HCEC 1CT (cell line): ENCODE measurements around the gene TPBGL.

Experiments used
- DNase-seq: peaks from one replicate; pipeline ENCODE4 v3.0.0-alpha.2; 2017

Gene TPBGL, protein sequence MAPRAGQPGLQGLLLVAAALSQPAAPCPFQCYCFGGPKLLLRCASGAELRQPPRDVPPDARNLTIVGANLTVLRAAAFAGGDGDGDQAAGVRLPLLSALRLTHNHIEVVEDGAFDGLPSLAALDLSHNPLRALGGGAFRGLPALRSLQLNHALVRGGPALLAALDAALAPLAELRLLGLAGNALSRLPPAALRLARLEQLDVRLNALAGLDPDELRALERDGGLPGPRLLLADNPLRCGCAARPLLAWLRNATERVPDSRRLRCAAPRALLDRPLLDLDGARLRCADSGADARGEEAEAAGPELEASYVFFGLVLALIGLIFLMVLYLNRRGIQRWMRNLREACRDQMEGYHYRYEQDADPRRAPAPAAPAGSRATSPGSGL

DNA sequence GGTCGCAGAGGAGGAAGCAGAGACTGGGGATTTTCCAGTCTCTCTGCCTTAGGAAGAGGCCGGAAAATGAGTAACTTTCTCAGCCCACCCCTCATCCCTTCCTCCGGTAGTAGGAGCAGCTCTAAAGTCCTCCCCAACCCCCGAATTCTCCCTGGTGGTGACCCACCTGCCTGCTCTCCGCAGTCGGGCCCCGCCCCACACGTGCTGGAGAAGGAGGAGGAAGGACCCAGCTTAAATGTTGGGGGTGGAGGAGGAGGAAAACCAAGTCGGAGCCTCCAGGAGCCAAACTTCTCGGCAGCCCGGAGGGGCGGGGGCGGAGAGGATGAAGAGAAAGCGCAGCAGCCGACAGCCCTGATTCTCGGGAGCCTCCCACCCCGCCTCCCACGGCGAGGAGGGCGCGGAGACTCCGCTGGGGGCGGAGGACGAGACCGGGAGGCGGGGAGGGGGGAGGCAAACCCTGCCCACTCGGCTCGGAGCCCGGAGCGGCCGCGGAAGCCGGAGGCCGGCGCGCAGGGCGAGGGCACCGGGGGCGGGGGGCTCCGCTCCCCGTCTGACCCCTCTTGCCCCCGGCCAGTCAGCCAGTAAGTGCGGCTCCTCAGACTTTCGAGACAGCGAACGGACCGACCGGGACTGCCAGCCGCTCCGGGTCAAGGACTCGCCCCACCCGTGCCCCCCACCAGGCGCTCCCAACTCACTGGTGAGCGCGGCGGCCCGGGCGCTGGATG is at the start of gene TPBGL:
Gene TPBGL (plus strand): TSS at position 464 of the 725 bp plus-strand sequence. CDS start 276 bp downstream, outside the sequence.
- DNase-seq: no peak

DNA sequence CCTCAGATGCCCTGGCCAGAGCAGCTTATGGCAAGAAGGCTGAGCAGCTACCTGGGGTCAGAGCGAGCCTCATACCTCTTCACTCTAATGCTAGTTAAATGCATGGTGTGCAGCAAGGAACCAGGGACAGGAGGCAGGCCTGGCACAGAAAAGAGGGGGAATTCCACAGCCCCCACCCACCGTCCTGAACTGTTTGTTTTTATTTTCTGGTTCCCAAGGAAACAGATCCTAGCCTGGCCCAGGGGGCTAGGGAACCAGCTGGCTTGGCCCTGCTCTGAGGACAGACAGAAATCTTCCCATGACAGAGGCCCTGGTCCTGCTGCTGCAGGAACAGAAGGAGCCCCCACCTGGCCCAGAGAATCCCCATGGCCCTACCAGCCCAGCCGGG is 49.2 kb upstream of the TPBGL start:
- no peak for DNase-seq

DNA sequence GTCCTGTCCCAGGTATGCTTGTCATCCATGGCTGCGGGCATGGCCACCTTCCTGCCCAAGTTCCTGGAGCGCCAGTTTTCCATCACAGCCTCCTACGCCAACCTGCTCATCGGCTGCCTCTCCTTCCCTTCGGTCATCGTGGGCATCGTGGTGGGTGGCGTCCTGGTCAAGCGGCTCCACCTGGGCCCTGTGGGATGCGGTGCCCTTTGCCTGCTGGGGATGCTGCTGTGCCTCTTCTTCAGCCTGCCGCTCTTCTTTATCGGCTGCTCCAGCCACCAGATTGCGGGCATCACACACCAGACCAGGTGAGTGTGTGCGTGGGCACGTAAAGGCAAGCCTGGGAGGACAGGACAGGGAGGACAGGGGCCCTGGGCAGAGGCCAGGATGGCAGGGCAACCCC is 47.3 kb upstream of the TPBGL start:
- no peak for DNase-seq

DNA sequence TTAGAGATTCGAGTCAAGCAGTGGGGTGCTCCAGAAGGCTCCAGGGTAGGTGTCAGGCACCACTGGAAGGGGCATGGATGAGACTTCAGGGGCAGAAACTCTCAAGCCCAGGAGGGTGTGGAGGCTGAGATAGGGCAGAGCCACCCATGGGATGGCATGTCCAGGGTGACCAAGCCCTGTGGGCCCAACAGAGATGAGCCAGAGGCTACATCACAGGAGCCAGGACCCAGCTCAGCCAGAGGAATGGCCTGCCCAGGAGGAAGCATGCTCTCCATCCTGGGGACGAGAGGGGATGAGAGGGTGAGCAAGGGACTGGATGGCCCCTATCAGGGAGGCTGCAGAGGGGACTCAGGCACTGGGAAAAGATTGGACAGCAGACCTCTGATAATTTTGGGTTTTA is 46.9 kb upstream of the TPBGL start:
- no peak for DNase-seq

DNA sequence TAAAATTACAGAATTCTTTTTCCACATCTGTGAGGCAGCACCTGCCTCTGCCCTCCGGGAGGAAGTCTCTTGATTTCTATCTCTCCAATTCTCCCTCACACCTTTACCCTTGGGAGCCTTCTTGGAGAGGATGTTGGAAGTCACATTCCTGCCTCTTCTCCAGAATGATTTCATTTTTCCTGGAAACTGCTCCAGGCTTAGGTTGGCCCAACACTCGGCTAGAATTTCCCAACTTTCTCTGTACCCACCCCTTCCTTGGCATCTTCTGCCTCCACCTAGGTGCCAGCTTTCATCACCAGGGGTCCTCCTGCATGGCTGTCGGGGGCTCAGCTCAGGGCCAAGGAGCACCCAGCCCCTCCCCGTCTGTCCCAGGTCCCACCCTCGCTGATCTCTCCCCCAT is 46.4 kb upstream of the TPBGL start:
- no peak for DNase-seq

DNA sequence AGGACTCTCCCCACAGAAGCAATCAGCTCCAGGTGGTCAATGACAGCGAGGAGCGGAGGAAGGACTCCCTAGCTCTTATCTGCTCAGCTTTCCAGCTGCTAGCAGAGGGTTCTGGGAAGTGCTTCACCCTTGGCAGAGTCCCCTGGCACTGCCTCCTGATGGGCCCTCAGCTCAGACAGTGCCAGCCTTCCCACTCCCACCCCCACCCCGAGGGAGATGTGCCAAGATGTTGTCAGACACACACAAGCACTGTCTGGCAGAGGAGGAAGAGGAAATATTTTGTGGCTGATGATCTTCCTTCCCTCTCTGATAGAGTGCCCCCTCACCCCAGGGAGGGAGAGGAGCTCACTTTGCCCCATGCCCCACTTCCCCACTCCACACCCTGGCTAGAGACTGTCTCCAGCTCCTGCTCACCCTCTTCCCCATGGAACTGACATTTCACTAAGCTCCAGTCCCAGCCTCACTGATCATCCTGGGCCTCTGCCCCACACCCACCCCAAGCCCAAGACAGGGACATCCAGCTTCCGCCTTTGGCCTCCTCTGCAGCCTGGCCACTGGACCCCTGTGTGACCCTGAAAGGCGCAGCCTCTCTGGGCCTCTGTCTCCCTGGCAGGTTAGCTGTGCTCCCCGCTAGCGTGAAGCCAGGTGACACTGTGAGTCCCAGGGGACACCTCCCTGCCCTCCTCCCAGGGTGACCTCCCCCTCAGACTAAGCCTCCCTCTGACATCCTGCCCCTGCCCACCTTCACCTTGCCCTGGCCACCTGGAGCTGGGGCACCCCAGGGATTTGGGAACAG is 45.2 kb upstream of the TPBGL start:
- no peak for DNase-seq

DNA sequence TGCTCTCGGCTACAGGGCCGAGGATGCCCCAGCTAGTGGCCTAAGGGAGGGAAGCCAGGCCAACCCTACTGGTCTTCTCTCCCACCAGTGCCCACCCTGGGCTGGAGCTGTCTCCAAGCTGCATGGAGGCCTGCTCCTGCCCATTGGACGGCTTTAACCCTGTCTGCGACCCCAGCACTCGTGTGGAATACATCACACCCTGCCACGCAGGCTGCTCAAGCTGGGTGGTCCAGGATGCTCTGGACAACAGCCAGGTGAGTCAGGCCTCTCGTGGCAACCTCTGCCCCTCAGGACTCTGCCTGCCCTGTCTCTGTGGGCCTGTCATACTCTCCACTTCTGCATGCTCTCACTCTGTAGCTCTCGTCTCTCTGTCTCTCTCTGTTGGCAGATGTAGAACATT is 44.1 kb upstream of the TPBGL start:
- DNase-seq: no peak

DNA sequence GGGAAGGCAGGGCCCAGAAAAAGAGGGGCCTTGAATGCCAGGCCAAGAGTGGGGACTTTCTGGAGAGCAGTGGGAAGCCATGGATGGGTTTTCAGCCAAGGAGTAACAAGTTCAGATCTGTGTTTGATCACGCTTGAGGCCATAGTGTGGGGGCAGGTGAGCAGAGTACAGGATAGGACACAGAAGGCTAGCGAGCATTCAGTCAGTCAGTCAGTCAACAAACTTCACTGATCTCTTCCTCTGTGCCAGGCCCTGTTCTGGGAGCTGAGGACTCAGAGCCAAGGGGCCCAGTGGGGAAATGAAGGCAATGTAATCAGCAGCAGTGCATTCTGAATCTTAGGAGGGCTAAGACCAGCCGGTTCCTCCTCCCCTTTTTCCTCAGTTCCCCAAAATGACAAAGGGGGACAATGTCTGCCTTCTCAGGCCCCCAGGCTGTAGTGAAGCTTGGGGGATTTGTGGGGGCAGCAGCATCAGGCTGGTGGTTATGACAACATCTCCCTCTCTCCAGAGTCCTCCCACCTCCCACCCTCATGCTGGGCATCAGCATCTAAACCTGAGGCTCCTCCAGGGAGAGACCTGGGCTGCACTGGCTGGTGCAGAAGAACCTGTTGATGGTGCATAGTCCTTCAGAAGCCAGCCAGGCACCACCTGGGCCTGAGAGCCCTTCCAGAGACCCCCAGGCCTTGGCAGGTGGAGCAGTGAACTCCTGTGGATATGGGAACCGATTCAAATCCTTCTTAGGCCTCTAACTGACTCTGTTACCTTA is 42.9 kb upstream of the TPBGL start:
- DNase-seq: no peak

DNA sequence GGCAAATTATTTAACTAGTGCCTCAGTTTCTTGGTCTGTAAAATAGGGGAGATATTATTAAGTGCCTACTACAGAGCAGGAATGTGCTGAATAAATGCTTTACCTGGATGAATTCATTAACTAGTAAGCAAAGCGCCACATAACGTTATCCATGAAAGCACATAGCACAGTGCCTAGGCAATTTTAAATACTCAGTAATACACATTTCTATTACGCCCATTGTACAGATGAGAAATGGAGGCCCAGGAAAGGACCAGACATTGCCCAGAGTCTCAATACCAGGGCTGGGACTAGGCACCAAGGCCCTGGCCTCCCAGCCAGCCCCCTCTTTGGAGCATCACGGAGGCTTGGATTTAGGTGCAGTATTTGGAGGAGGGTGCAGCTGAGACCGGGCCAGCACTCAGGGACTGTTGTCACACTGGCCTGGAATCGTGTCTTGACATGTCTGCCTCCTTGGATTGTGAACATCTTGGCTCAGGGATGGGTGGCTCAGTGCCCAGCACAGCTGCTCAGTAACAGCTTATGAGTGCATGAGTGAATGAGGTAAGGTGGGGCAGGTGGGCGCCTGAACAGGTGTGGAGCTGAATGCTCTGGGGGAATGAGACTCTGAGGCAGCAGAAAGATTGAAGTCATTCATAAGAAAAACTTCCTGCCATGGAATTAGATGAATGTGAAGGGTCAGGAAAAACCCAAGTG is 42.1 kb upstream of the TPBGL start:
- DNase-seq: no peak

DNA sequence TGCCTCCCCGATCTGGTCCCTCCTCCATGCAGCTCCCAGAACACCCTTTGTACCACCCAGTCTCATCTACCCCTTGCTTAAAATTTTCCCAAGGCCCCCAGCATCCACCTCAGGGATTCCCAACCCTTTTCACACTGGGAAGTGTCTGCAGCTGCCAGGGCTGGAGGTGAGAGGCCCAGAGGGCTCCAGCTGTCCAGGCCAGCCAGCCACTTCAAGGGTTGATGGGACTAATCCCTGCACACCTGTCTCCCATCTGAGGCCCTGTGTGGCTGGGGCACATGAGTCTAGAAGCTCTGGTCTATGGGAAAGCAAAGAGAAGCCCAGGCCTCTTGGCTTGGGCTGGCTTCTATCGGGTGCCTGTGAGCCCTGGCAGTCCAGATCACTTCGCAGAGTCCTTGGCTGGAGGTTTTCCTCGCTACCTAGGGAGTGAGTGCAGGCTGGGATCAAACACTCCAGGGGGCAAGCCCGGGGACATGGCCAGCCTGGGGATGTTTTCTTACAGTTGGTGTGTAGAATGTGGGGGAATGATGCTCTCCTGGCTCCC is 41.1 kb upstream of the TPBGL start:
- DNase-seq: no peak

DNA sequence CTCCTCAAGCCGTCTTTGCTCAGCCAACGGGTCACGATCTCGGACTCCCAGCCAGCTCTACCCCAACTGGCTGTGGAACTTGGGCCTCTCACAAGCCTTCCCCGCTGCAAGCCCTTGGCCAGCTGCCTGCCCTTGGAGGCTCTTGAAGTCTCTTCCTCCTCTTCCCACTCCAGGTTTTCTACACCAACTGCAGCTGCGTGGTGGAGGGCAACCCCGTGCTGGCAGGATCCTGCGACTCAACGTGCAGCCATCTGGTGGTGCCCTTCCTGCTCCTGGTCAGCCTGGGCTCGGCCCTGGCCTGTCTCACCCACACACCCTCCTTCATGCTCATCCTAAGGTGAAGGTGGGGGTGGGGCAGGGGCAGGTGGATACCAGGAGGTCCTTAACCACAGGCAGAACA is 40.5 kb upstream of the TPBGL start:
- DNase-seq: no peak

DNA sequence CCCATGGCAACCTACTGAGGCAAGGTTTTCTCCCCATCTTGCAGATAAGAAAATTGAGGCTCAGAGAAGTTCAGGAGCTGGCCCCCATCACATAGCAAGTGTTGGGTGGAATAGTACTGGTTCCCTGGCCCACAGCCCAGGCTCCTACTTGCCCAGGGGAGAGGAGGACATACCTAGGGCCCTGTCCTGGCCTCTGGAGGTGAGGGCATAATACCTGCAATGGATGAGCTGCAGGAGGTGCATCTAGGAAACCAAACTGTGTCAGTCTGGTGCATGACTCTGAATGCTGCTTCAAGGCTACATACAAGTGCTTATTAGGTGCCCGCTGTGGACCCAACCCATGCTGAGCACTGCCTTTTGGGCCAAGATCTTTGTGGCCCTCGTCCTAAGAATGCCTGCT is 40.0 kb upstream of the TPBGL start:
- DNase-seq: no peak

DNA sequence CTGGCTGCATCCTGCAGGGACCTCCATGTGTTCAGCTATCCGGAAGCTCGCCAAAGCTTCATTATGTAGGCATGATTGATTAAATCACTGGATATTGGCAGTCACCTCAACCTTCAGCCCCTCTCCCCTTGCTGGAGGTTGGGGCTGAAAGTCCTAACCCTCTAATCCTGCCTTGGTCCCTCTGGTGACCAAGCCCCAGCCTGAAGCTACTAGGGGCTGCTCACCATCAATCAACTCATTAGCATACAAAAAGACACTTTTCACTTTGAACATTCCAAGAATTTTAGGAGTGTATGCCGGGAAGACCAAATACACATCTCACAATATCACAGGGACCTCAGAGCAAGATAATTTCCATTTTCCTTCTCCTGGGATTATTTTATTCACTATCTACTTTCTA is 38.8 kb upstream of the TPBGL start:
- DNase-seq: no peak

DNA sequence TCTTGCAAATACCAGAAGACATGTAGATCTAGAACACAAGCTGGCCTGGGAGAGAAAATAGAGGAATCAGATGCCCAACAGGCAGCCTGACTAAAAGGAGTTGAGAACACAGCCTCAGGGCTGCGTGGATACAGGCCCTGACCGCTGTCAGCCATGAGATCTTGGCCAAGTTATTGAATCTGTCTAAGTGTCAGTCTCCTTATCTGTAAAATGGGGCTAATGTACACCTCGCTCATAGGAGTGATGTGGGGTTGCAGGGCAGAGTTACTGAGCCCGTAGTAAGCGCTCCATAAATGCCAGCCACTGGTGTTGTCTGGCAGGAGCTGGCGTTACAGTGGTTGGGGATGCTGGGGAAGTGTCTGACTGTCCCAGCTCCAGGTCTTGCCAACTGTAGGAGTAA is 38.4 kb upstream of the TPBGL start:
- DNase-seq: no peak

DNA sequence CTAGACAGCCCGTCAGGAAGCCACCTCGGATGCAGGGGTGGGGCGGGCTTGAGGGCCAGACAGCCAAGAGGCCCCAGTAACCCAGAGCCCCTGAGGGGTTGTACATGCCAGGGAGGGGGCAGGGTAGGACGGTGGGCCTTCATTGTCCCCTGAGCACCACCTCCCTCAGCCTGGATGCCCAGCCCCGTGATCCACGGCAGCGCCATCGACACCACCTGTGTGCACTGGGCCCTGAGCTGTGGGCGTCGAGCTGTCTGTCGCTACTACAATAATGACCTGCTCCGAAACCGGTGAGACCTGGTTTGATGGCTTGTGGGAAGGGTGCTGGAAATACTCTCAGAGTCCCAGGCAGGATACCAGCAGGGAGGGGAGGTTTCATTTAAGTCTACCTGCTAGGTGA is 37.4 kb upstream of the TPBGL start:
- no peak for DNase-seq

DNA sequence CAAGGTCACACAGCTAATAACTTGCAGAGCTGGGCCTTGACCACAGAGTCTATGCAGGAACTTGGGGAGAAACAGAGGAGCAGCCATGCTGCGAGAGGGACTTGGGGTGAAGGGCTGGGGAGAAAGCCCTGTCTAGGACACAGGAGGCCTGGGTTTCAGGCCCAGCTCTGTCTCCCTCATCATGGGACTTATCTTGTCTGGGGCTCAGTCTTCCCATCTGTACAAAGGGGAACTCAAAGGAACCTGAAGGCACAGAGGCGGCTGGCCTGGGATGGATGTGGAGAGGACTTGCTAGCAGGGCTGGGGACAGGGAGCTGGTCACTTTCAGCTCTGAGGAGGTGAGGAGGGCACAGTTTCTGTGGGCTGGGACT is 36.9 kb upstream of the TPBGL start:
- DNase-seq: no peak

DNA sequence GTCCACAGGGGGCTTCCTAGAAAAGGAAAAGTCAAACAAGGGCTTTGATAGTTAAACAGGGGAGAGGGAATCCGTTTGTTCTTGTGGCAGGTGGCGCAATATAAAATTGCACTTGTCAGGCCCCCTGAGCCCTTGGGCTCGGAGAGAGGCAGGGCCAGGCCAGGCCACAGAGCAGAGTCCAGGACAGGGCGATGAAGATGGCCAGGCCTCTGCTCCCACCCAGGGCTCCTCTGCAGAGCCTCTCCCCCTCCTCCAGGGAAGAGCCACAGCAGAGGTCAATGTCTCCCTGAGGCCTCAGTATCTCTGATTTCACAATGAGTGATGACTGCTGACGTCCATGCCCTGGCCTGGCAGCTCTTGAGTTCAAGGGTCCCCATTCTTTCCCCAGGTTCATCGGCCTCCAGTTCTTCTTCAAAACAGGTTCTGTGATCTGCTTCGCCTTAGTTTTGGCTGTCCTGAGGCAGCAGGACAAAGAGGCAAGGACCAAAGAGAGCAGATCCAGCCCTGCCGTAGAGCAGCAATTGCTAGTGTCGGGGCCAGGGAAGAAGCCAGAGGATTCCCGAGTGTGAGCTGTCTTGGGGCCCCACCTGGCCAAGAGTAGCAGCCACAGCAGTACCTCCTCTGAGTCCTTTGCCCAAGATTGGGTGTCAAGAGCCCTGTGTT is 36.4 kb upstream of the TPBGL start:
- no peak for DNase-seq

DNA sequence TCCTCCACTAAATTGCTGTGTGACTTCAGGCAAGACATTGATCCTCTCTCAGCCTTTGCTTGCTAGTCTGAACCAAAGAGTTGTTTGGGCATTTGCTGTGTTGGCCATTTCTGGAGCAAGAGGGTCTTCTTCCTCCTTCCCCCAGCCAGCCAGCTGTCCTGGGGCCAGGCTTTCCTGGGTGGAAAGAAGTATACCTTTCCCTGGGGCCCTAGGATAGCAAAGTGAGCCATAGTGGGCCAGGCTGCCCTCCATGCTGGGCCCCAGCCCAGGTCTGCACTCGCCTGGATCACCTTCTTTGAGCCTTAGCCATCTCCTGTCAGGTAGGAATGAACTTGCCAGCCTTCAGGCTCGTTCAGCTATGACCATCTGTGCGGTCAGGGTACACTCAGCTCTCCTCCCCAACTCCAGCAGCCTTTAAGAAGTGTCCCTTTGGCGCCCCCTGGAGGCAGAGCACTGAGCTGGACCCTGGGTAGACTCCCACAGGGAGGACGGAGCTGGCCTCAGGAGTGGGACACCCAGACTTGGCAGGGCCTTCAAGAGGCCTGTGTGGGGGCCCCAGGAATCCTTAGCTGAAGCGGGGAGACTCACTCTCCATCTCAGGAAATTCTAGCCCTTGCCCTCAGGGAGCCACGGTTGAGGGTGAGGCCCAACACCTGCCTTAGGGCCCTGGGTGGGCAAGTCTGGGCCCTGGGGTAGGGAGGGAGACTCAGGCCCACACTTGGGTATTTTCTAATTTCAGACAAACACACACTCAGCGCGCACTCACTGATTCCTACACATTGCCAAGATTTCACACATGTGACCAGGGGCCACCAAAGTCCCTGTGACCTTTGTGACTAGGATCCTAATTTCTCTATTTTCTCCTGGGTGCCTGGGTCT is 35.6 kb upstream of the TPBGL start:
- peak; percentile 78 for DNase-seq

DNA sequence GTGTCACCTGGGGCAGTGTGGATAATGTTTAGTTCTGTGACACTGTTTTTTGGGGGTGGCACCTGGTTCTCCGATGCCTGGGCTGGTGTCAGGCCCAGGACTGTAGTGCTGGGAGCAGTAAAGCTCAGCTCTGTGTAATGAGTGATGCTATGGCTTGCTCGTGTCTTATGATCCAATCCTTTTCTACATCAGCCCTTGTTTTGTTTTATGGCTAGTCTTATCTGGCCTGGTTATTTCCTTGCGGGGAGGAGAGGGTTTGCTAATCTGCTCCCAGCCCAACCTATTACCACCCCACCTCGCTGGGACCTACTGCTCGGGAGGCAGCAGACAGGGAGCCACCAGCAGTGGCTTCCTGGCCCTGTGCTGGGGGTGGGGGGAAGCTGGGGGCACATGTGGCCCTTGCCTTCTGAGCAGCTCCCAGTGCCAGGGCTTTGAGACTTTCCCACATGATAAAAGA is 35.0 kb upstream of the TPBGL start:
- DNase-seq: no peak

DNA sequence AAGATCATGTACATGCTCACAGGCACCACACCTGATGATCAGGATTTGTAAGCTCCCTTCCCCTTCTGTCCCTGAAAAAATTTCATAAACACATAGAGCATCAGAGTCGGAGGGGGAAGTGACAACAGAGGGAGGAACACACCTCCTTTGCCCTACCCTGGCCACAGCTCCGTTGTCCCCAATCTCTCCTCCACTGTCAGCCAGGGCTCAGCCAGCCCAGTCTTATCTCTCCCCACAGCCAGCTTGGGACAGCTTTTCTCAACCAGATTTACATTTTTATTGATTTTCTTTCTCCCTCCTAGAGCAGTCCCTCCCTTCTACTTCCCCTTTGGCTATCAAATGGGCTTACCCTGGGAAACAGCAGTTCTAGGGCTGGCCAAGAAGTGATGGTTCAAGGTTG is 32.1 kb upstream of the TPBGL start:
- no peak for DNase-seq
